SK-N-SH (cell line): ENCODE data around the gene MMAB. TPM values are rescaled to one million over a fixed set of nuclear protein-coding genes. Genes with fewer than 3 reads are reported as not detected.

Source experiments
- CTCF ChIA-PET: fragments of 300-600, 350-600 bp; formaldehyde crosslinking; extraction: SDS; loops from one replicate; lab custom pipeline; 2021; lab: Yijun Ruan, JAX
- POLR2A ChIA-PET: fragments of 350-600 bp; sonication (Branson Sonifier 250); formaldehyde crosslinking; extraction: SDS; loops from one replicate; lab custom pipeline; 2020; ENCODE audit warnings: antibody characterized with exemption, inconsistent platforms; lab: Yijun Ruan, JAX
- DNase-seq: peaks from one replicate; pipeline ENCODE4 v3.0.0; 2012
- H2AFZ ChIP-seq: fragments of 200-600 bp; sonication (generic); 2 replicates; pipeline ENCODE4 v1.8.1; 2016; ENCODE audit warnings: antibody characterized with exemption, mild to moderate bottlenecking, low read depth
- H3F3A ChIP-seq: fragments of 200-600 bp; sonication (generic); replicated peaks from 2 replicates; pipeline ENCODE3; 2016; ENCODE audit warnings: antibody characterized with exemption, mild to moderate bottlenecking; ENCODE audit not compliant: insufficient read depth
- H3K27ac ChIP-seq, 2 experiments: fragments of 200-500 bp in 1 of 2; fragments of 200-600 bp in 1 of 2; sonication (Bioruptor generic) in 1 of 2; sonication (generic), shearing (Covaris generic) in 1 of 2; 2 replicates each; pipeline versions ENCODE4 v1.5.1 to v1.6.1; 2014 to 2016; ENCODE audit warnings: low read depth in 2 of 2, inconsistent platforms in 1 of 2, low read length in 1 of 2, mild to moderate bottlenecking in 1 of 2, mixed read lengths in 1 of 2
- H3K27me3 ChIP-seq: fragments of 200-600 bp; sonication (generic), shearing (Covaris generic); 2 replicates; pipeline ENCODE4 v1.6.1; 2016; ENCODE audit warnings: mixed run types; ENCODE audit not compliant: insufficient read depth
- H3K36me3 ChIP-seq, 2 experiments: fragments of 200-500 bp in 1 of 2; fragments of 200-600 bp in 1 of 2; sonication (Bioruptor generic) in 1 of 2; sonication (generic) in 1 of 2; replicated peaks in 1 of 2; 2 replicates each; pipeline versions ENCODE3 to v1.5.1; 2014 to 2016; ENCODE audit warnings: low read length in 1 of 2, mild to moderate bottlenecking in 1 of 2; ENCODE audit not compliant: insufficient read depth in 2 of 2, control insufficient read depth in 1 of 2
- H3K4me1 ChIP-seq, 2 experiments: fragments of 200-500 bp in 1 of 2; fragments of 200-600 bp in 1 of 2; sonication (Bioruptor generic) in 1 of 2; sonication (generic), shearing (Covaris generic) in 1 of 2; 2 replicates each; pipeline versions ENCODE4 v1.5.1 to v1.6.1; 2014 to 2016; ENCODE audit warnings: low read depth in 1 of 2, low read length in 1 of 2, mixed run types in 1 of 2; ENCODE audit not compliant: insufficient read depth in 2 of 2, control insufficient read depth in 1 of 2
- H3K4me2 ChIP-seq: fragments of 200-600 bp; sonication (generic), shearing (Covaris generic); 2 replicates; pipeline ENCODE4 v1.6.1; 2017; ENCODE audit warnings: mixed run types
- H3K4me3 ChIP-seq, 2 experiments: fragments of 200-500 bp in 1 of 2; fragments of 200-600 bp in 1 of 2; sonication (Bioruptor generic) in 1 of 2; sonication (generic), shearing (Covaris generic) in 1 of 2; 2 replicates each; pipeline versions ENCODE4 v1.5.1 to v1.8.1; 2014 to 2016; ENCODE audit warnings: low read depth in 2 of 2, inconsistent platforms in 1 of 2, low read length in 1 of 2, mild to moderate bottlenecking in 1 of 2, mixed read lengths in 1 of 2, moderate library complexity in 1 of 2
- H3K79me2 ChIP-seq: fragments of 200-600 bp; sonication (generic); 2 replicates; pipeline ENCODE4 v1.8.1; 2017; ENCODE audit warnings: mild to moderate bottlenecking; ENCODE audit not compliant: insufficient read depth
- H3K9ac ChIP-seq: fragments of 200-600 bp; sonication (generic); 2 replicates; pipeline ENCODE4 v1.6.1; 2017; ENCODE audit warnings: mixed run types
- H3K9me2 ChIP-seq: fragments of 200-600 bp; sonication (generic); 2 replicates; pipeline ENCODE4 v1.6.1; 2017; ENCODE audit warnings: mixed run types
- H3K9me3 ChIP-seq: fragments of 200-600 bp; sonication (generic); 2 replicates; pipeline ENCODE4 v1.6.1; 2017; ENCODE audit warnings: mixed run types, mild to moderate bottlenecking, moderate library complexity
- H4K20me1 ChIP-seq: fragments of 200-600 bp; sonication (generic); 2 replicates; pipeline ENCODE4 v1.6.1; 2017; ENCODE audit warnings: mild to moderate bottlenecking, mixed run types; ENCODE audit not compliant: insufficient read depth
- FOSL2 ChIP-seq: IDR thresholded peaks from 2 replicates; pipeline ENCODE4 v1.4.0; 2012; ENCODE audit warnings: low read depth, mild to moderate bottlenecking, moderate library complexity, borderline replicate concordance
- FOXM1 ChIP-seq: IDR thresholded peaks from 2 replicates; pipeline ENCODE4 v1.4.0; 2012; ENCODE audit warnings: low read depth, mild to moderate bottlenecking
- GABPA ChIP-seq: IDR thresholded peaks from 2 replicates; pipeline ENCODE4 v1.4.0; 2012; ENCODE audit warnings: low read depth, mild to moderate bottlenecking
- GATA2 ChIP-seq: sonication (generic); formaldehyde crosslinking; IDR thresholded peaks from 2 replicates; pipeline ENCODE4 v1.5.0; 2020; ENCODE audit warnings: mild to moderate bottlenecking, missing genetic modification reagents
- JUND ChIP-seq: IDR thresholded peaks from 2 replicates; pipeline ENCODE4 v1.4.0; 2012
- MAX ChIP-seq: IDR thresholded peaks from 2 replicates; pipeline ENCODE4 v1.4.0; 2012; ENCODE audit warnings: low read depth
- MXI1 ChIP-seq: IDR thresholded peaks from 2 replicates; pipeline ENCODE4 v1.6.1; 2012; ENCODE audit warnings: mild to moderate bottlenecking, low read depth, low read length, improper control_type of control experiment
- NRF1 ChIP-seq: IDR thresholded peaks from 2 replicates; pipeline ENCODE4 v1.6.1; 2012; ENCODE audit warnings: low read depth, mild to moderate bottlenecking, low read length
- PBX3 ChIP-seq: IDR thresholded peaks from 2 replicates; pipeline ENCODE4; 2012
- RAD21 ChIP-seq: IDR thresholded peaks from 2 replicates; pipeline ENCODE4 v1.6.1; 2012; ENCODE audit warnings: mild to moderate bottlenecking, low read length
- REST ChIP-seq: IDR thresholded peaks from 2 replicates; pipeline ENCODE4 v1.6.1; 2012; ENCODE audit warnings: mild to moderate bottlenecking, low read depth, low read length, moderate library complexity
- RFX5 ChIP-seq: IDR thresholded peaks from 2 replicates; pipeline ENCODE4 v1.6.1; 2012; ENCODE audit warnings: mild to moderate bottlenecking, improper control_type of control experiment, low read length
- RXRA ChIP-seq: IDR thresholded peaks from 2 replicates; pipeline ENCODE4 v1.4.0; 2012; ENCODE audit warnings: low read depth, mild to moderate bottlenecking, borderline replicate concordance
- SMC3 ChIP-seq: IDR thresholded peaks from 2 replicates; pipeline ENCODE4 v1.6.1; 2012; ENCODE audit warnings: low read depth, low read length, improper control_type of control experiment
- TAF1 ChIP-seq: IDR thresholded peaks from 2 replicates; pipeline ENCODE4 v1.6.1; 2012; ENCODE audit warnings: low read depth, mild to moderate bottlenecking, low read length, moderate library complexity, borderline replicate concordance
- TCF12 ChIP-seq: IDR thresholded peaks from 2 replicates; pipeline ENCODE4 v1.4.0; 2012
- TEAD4 ChIP-seq: IDR thresholded peaks from 2 replicates; pipeline ENCODE4 v1.4.0; 2012; ENCODE audit warnings: mild to moderate bottlenecking, borderline replicate concordance; ENCODE audit not compliant: insufficient read depth
- USF1 ChIP-seq: IDR thresholded peaks from 2 replicates; pipeline ENCODE4 v1.4.0; 2012; ENCODE audit warnings: low read depth, borderline replicate concordance
- ZBTB33 ChIP-seq: IDR thresholded peaks from 2 replicates; pipeline ENCODE4 v1.4.0; 2012; ENCODE audit warnings: low read depth, borderline replicate concordance
- WGBS: methylation state at CpG from one replicate; pipeline ENCODE4 v1.1.6; 2017; ENCODE audit warnings: low lambda C conversion rate; 5-methylcytosine and 5-hydroxymethylcytosine counted together
- polyA plus RNA-seq, 3 experiments: library from polyadenylated mRNA; depleted of rRNA; stranded (reverse); fragments of >200 nt; gene quantifications; 2 replicates each; pipeline ENCODE4 v1.2.3, GENCODE V29; 2012

The MMAB gene
- polyA plus RNA-seq, 1 of the 3 experiments (the other 2 are of a cell fraction), result 15.9 TPM

GRCh38 chr12:109600995-109601394 is 27.7 kb upstream of the MMAB start:
- POLR2A ChIA-PET, result interaction anchor here (1.8 kb wide), 1 partner anchor 113 kb away, joined by 6 read pairs; the partner anchor contains the start of gene FAM222A
- Histone ChIP-seq H2AFZ (no peak overlapping the region), H3K4me1 (peaks cover 0 to 39% of the 10 kb centered on the region in 2 experiments; a peak in 2 of 4 replicates), H3K9me3 (no peaks in the 10 kb centered on the region), H3K4me2 (no peak overlapping the region), H4K20me1 (no peaks in the 10 kb centered on the region), H3K9me2 (no peaks in the 10 kb centered on the region), H3K36me3 (no peaks in the 10 kb centered on the region), H3K27ac (no peak overlapping the region), H3K9ac (no peak overlapping the region), H3K79me2 (no peaks in the 10 kb centered on the region), H3F3A (no peaks in the 10 kb centered on the region), H3K4me3 (no peak overlapping the region), H3K27me3 (no peaks in the 10 kb centered on the region)
- WGBS, result 75% methylated on average over 7 of the region's 8 CpGs
- CTCF ChIA-PET, result interaction anchor here (1.1 to 14.2 kb wide), 3 partner anchors 80 to 176 kb away, joined by 3 to 175 read pairs (median 173); partner anchors contain the start of gene FAM222A
- TF ChIP-seq FOXM1, result no peak
- TF ChIP-seq RAD21, result no peak
- TF ChIP-seq NRF1, result no peak
- no peak for TF ChIP-seq MAX
- TF ChIP-seq SMC3, result no peak
- no peak for DNase-seq

GRCh38 chr12:109600481-109600880 is 27.2 kb upstream of the MMAB start:
- Histone ChIP-seq H3F3A (no peaks in the 10 kb centered on the region), H3K4me3 (no peak overlapping the region), H3K4me1 (peaks cover 0 to 34% of the 10 kb centered on the region in 2 experiments; a peak in 2 of 4 replicates), H3K4me2 (no peak overlapping the region), H4K20me1 (no peaks in the 10 kb centered on the region), H3K79me2 (no peaks in the 10 kb centered on the region), H3K27ac (no peak overlapping the region), H3K9me2 (no peaks in the 10 kb centered on the region), H3K9ac (no peak overlapping the region), H3K27me3 (no peaks in the 10 kb centered on the region), H3K9me3 (no peaks in the 10 kb centered on the region), H3K36me3 (no peaks in the 10 kb centered on the region), H2AFZ (no peak overlapping the region)
- ChIA-PET POLR2A (interaction anchor here (1.1 to 1.8 kb wide), 2 partner anchors 114 to 126 kb away, joined by 3 to 6 read pairs; partner anchors contain the start of gene FAM222A), CTCF (interaction anchor here (1.1 to 14.2 kb wide), 3 partner anchors 80 to 176 kb away, joined by 3 to 175 read pairs (median 173); partner anchors contain the start of gene FAM222A)
- WGBS, result 79% methylated on average over 2 of the region's 2 CpGs
- DNase-seq, result no peak
- no peak for TF ChIP-seq RFX5
- no peak for TF ChIP-seq NRF1
- TF ChIP-seq JUND, result no peak
- no peak for TF ChIP-seq REST
- TF ChIP-seq ZBTB33, result no peak
- TF ChIP-seq FOSL2, result no peak
- TF ChIP-seq FOXM1, result no peak
- TF ChIP-seq MXI1, result no peak
- TF ChIP-seq RAD21, result no peak
- no peak for TF ChIP-seq GABPA
- no peak for TF ChIP-seq TEAD4
- TF ChIP-seq TCF12, result no peak
- TF ChIP-seq RXRA, result no peak
- no peak for TF ChIP-seq PBX3
- TF ChIP-seq GATA2 (CRISPR knock-in tag), result no peak
- TF ChIP-seq USF1, result no peak
- TF ChIP-seq TAF1, result no peak
